K562 (cell line): Measurements from ENCODE around the gene SORCS1. TPM values are rescaled to one million over a fixed set of nuclear protein-coding genes. Genes with fewer than 3 reads are reported as not detected.

ENCODE experiments used
- ATF7 ChIP-seq: fragments of 450-650 bp; IDR thresholded peaks from 2 replicates; pipeline ENCODE4 v1.7.1; 2014; ENCODE audit warnings: mild to moderate bottlenecking, moderate library complexity
- E2F3 ChIP-seq: fragments of 250-450 bp; sonication (Bioruptor Pico); IDR thresholded peaks from 2 replicates; pipeline ENCODE4 v1.4.0; 2020; ENCODE audit warnings: mild to moderate bottlenecking
- EGR1 ChIP-seq: fragments of 450-650 bp; conservative IDR thresholded peaks from 2 replicates; pipeline ENCODE4 v1.6.1; 2017; ENCODE audit warnings: mild to moderate bottlenecking
- EZH2 ChIP-seq: IDR thresholded peaks from 2 replicates; pipeline ENCODE4 v1.6.1; 2012; ENCODE audit warnings: low read depth, mild to moderate bottlenecking, inconsistent platforms, low read length, borderline replicate concordance
- HDGF ChIP-seq: fragments of 450-650 bp; IDR thresholded peaks from 2 replicates; pipeline ENCODE4 v1.6.1; 2016
- HNRNPUL1 ChIP-seq: fragments of 200-400 bp; formaldehyde crosslinking; IDR thresholded peaks from 2 replicates; pipeline ENCODE4 v1.6.1; 2017; ENCODE audit warnings: low read length
- IRF2 ChIP-seq: sonication (generic); formaldehyde crosslinking; IDR thresholded peaks from 2 replicates; pipeline ENCODE4 v1.8.1; 2022; ENCODE audit warnings: mild to moderate bottlenecking, missing genetic modification reagents
- MITF ChIP-seq: IDR thresholded peaks from 2 replicates; pipeline ENCODE4 v1.6.1; 2014; ENCODE audit warnings: antibody characterized with exemption
- MXD1 ChIP-seq: fragments of 250-450 bp; sonication (Bioruptor Pico); IDR thresholded peaks from 2 replicates; pipeline ENCODE4 v1.8.0; 2021; ENCODE audit warnings: borderline replicate concordance, mild to moderate bottlenecking, moderate library complexity; ENCODE audit not compliant: poor library complexity, severe bottlenecking
- MYBL2 ChIP-seq, 2 experiments: fragments of 450-650 bp in 1 of 2; sonication (generic) in 1 of 2; formaldehyde crosslinking in 1 of 2; IDR thresholded peaks; 2 replicates each; pipeline versions ENCODE4 v1.6.1 to v1.8.1; 2017 to 2022; ENCODE audit warnings: borderline replicate concordance in 1 of 2, inconsistent platforms in 1 of 2, low read depth in 1 of 2, mild to moderate bottlenecking in 1 of 2, missing genetic modification reagents in 1 of 2, moderate library complexity in 1 of 2
- NCOA6 ChIP-seq: fragments of 450-650 bp; IDR thresholded peaks from 2 replicates; pipeline ENCODE4 v1.6.1; 2017; ENCODE audit warnings: mild to moderate bottlenecking
- NFATC3 ChIP-seq: fragments of 450-650 bp; IDR thresholded peaks from 2 replicates; pipeline ENCODE4 v1.6.1; 2017; ENCODE audit warnings: mild to moderate bottlenecking
- NR2C1 ChIP-seq, 2 experiments: fragments of 450-650 bp; IDR thresholded peaks; 2 replicates each; pipeline ENCODE4 v1.6.1; 2017; ENCODE audit warnings: mild to moderate bottlenecking in 2 of 2, antibody characterized with exemption in 1 of 2, inconsistent platforms in 1 of 2, missing compliant biosample characterization in 1 of 2, missing genetic modification characterization in 1 of 2
- RCOR1 ChIP-seq, 2 experiments: IDR thresholded peaks; 2 replicates each; pipeline ENCODE4 v1.6.1; 2012; ENCODE audit warnings: low read depth in 2 of 2, low read length in 2 of 2, borderline replicate concordance in 1 of 2, improper control_type of control experiment in 1 of 2
- SIN3B ChIP-seq: fragments of 450-650 bp; IDR thresholded peaks from 2 replicates; pipeline ENCODE4 v1.6.1; 2017; ENCODE audit warnings: low read depth, mild to moderate bottlenecking, moderate library complexity
- SIX5 ChIP-seq, 2 experiments: IDR thresholded peaks; 2 replicates each; pipeline ENCODE4 v1.6.1; 2011; ENCODE audit warnings: low read length in 2 of 2, borderline replicate concordance in 1 of 2, low read depth in 1 of 2, mild to moderate bottlenecking in 1 of 2, moderate library complexity in 1 of 2; ENCODE audit not compliant: insufficient read depth in 1 of 2
- SMARCA4 ChIP-seq: fragments of 450-650 bp; IDR thresholded peaks from 2 replicates; pipeline ENCODE4 v1.6.1; 2016
- UBTF ChIP-seq, 2 experiments: IDR thresholded peaks; 2 replicates each; pipeline ENCODE4 v1.6.1; 2012; ENCODE audit warnings: improper control_type of control experiment in 2 of 2, low read depth in 2 of 2, low read length in 2 of 2, borderline replicate concordance in 1 of 2
- XRCC4 ChIP-seq: IDR thresholded peaks from one replicate; pipeline ENCODE4 v1.6.1; 2011; ENCODE audit not compliant: insufficient read depth, insufficient read length; ENCODE audit errors: extremely low read depth
- ZBTB17 ChIP-seq: fragments of 450-650 bp; formaldehyde crosslinking; IDR thresholded peaks from 2 replicates; pipeline ENCODE4 v1.4.0; 2020; ENCODE audit warnings: mild to moderate bottlenecking
- ZBTB34 ChIP-seq: fragments of 250-450 bp; sonication (Bioruptor Pico); IDR thresholded peaks from 2 replicates; pipeline ENCODE4 v1.8.0; 2021; ENCODE audit warnings: mild to moderate bottlenecking, moderate library complexity
- ZNF140 ChIP-seq: fragments of 250-450 bp; sonication (Bioruptor Pico); IDR thresholded peaks from 2 replicates; pipeline ENCODE4 v1.8.0; 2021; ENCODE audit warnings: moderate library complexity, mild to moderate bottlenecking, inconsistent platforms
- ZNF165 ChIP-seq: fragments of 250-450 bp; sonication (Bioruptor Pico); IDR thresholded peaks from 2 replicates; pipeline ENCODE4 v1.4.0; 2020; ENCODE audit warnings: borderline replicate concordance
- ZNF174 ChIP-seq: fragments of 250-450 bp; sonication (Bioruptor Pico); IDR thresholded peaks from 2 replicates; pipeline ENCODE4 v1.4.0; 2020; ENCODE audit warnings: mild to moderate bottlenecking
- ZNF431 ChIP-seq: sonication (generic); formaldehyde crosslinking; IDR thresholded peaks from 2 replicates; pipeline ENCODE4 v1.8.0; 2022; ENCODE audit warnings: mild to moderate bottlenecking, missing genetic modification reagents
- ZNF583 ChIP-seq: fragments of 250-450 bp; sonication (Bioruptor Pico); IDR thresholded peaks from 2 replicates; pipeline ENCODE4 v1.4.0; 2020
- polyA plus RNA-seq, 8 experiments: library from polyadenylated mRNA; depleted of rRNA in 4 of 8; stranded (reverse) in 5 of 8; unstranded in 3 of 8; fragments of >200 nt; fragmentation: Nextera tagmentation in 2 of 8; fragmentation: Illumina TruSeq in 1 of 8; extraction: Ambion mirVana in 2 of 8; extraction: Trizol in 1 of 8; gene quantifications; 2 replicates each; pipeline versions ENCODE4 v1.2.1 to v1.2.3, GENCODE V29; 2011 to 2014; ENCODE audit warnings: inconsistent platforms in 1 of 8, missing spikeins in 1 of 8
- total RNA-seq, 7 experiments: library from RNA; depleted of rRNA in 6 of 7; stranded (reverse); fragments of >200 nt in 6 of 7; fragmentation: Illumina TruSeq in 2 of 7; extraction: Trizol in 2 of 7; gene quantifications; 2 replicates each; pipeline versions ENCODE4 v1.2.1 to v1.2.3, GENCODE V29; 2011 to 2021; ENCODE audit warnings: low replicate concordance in 1 of 7

Gene SORCS1
- total and polyA plus RNA-seq, 9 of the 15 experiments (the other 6 are each of a cell fraction or from before 2014, with no cell fraction given): 1.5 to 3.9 (median 2.7) TPM

- TF ChIP-seq ATF7: no peak
- no peak for TF ChIP-seq ZNF140
- no peak for TF ChIP-seq ZBTB17 (CRISPR knock-in tag)
- no peak for TF ChIP-seq NFATC3
- TF ChIP-seq EZH2: no peak
- no peak for TF ChIP-seq ZNF165 (CRISPR knock-in tag)
- TF ChIP-seq MYBL2 (IDR thresholded peaks at IDR 0.05; ENCODE audit: low read depth): no peak
- TF ChIP-seq MYBL2 (CRISPR knock-in tag; IDR thresholded peaks at IDR 0.05; ENCODE audit: borderline replicate concordance): no peak
- no peak for TF ChIP-seq EGR1
- TF ChIP-seq ZNF174 (CRISPR knock-in tag): no peak
- no peak; a peak in 1 of 4 replicates for TF ChIP-seq RCOR1 (IDR thresholded peaks at IDR 0.05; ENCODE audit: borderline replicate concordance in 1 of 2, low read depth in 2 of 2, low read length in 2 of 2)
- TF ChIP-seq IRF2: no peak
- TF ChIP-seq HNRNPUL1: no peak
- no peak for TF ChIP-seq E2F3 (CRISPR knock-in tag)
- TF ChIP-seq SMARCA4: peak; percentile 68
- TF ChIP-seq NCOA6: no peak
- TF ChIP-seq SIX5 (IDR thresholded peaks at IDR 0.05; ENCODE audit: borderline replicate concordance in 1 of 2, insufficient read depth in 1 of 2, low read depth in 1 of 2, low read length in 2 of 2): no peak
- no peak for TF ChIP-seq ZNF431
- no peak for TF ChIP-seq ZNF583
- TF ChIP-seq ZBTB34 (CRISPR knock-in tag): no peak
- TF ChIP-seq MITF: no peak
- TF ChIP-seq NR2C1 (IDR thresholded peaks at IDR 0.05): no peak
- no peak for TF ChIP-seq NR2C1 (tag; IDR thresholded peaks at IDR 0.05)
- no peak for TF ChIP-seq UBTF (IDR thresholded peaks at IDR 0.05; ENCODE audit: borderline replicate concordance in 1 of 2, low read depth in 2 of 2, low read length in 2 of 2)
- no peak for TF ChIP-seq XRCC4
- no peak for TF ChIP-seq MXD1 (CRISPR knock-in tag)
- no peak for TF ChIP-seq HDGF
- TF ChIP-seq SIN3B: no peak
Observed at GRCh38 chr10:107059872-107060271, 104.6 kb downstream of the SORCS1 start (continued).
